ENCODE data around the gene IRAK3. TPM values are rescaled to one million over a fixed set of nuclear protein-coding genes. Genes with fewer than 3 reads are reported as not detected.

IRAK3 gene
- total RNA-seq, 2 donors from 2014 or later, result 3.3 to 3.6 TPM

DNA sequence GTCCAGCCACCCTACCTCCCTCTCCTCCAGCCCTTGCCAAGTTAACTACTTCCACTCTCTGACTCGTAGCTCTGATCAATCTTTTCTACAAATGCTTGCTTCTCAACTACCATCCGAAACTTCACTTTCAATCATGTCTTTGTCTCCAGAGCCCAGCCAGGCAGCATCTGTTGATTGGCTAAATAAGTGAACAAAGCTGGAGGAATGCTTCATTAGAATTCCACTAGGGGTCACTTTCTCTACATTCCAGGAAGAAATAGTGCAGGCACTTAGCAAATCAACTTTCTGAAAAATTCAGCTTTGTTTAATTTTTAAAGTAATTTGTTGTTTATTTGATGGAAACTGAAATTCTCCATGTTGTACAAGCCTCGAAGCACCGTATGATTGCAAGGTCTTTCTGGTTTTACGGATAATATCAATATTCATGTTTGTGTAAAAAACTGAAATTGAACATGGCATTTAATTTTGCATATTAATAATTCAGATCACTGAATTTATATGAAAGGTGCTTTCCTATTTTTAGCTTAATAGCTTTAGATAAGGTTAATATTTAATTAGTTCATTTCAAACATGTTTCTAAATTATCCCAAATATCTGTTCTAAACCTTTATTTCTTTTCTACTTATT, 80.9 kb downstream of the IRAK3 start:
- no peak for DNase-seq
- Histone ChIP-seq H3K27ac (no peak overlapping the region), H3K4me3 (no peak overlapping the region), H3K9me3 (no peaks in the 10 kb centered on the region), H3K4me1 (no peaks in the 10 kb centered on the region), H3K27me3 (no peaks in the 10 kb centered on the region), H3K36me3 (no peaks in the 10 kb centered on the region), H3K9ac (ENCODE audit: low read depth in 2 of 2, low read length in 2 of 2) (no peak overlapping the region)
- intact Hi-C loops (cut with DNase I), result loop anchor here (2.0 to 5.0 kb wide), 2 partner anchors 139 to 422 kb away; no protein-coding TSS in a partner anchor
- TF ChIP-seq, protein P1, sequence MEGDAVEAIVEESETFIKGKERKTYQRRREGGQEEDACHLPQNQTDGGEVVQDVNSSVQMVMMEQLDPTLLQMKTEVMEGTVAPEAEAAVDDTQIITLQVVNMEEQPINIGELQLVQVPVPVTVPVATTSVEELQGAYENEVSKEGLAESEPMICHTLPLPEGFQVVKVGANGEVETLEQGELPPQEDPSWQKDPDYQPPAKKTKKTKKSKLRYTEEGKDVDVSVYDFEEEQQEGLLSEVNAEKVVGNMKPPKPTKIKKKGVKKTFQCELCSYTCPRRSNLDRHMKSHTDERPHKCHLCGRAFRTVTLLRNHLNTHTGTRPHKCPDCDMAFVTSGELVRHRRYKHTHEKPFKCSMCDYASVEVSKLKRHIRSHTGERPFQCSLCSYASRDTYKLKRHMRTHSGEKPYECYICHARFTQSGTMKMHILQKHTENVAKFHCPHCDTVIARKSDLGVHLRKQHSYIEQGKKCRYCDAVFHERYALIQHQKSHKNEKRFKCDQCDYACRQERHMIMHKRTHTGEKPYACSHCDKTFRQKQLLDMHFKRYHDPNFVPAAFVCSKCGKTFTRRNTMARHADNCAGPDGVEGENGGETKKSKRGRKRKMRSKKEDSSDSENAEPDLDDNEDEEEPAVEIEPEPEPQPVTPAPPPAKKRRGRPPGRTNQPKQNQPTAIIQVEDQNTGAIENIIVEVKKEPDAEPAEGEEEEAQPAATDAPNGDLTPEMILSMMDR (IDR thresholded peaks at IDR 0.05), result peak; percentile 59

DNA sequence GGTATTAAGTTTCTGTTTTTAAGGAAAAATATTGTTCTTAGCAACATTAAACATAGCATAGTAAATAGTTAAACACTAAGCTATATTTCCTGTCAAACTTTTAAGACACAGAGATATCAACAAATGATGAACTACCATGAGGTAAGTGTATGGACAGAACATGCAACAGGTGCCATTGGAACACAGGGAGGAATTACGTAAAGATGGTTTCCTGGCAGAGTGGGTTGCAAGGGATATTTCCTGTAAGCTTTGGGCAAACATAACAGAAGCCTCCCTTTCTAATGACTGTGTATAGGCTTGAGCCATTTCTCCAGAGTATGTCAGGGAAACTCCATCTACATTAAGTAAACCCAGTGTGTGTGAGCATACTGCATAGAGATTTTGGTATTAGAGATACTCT, 81.6 kb downstream of the IRAK3 start:
- Histone ChIP-seq H3K36me3 (no peaks in the 10 kb centered on the region), H3K9me3 (no peaks in the 10 kb centered on the region), H3K27me3 (no peaks in the 10 kb centered on the region), H3K9ac (ENCODE audit: low read depth in 2 of 2, low read length in 2 of 2) (no peak overlapping the region), H3K4me3 (no peak overlapping the region), H3K27ac (no peak overlapping the region), H3K4me1 (no peaks in the 10 kb centered on the region)
- TF ChIP-seq, protein P1 (IDR thresholded peaks at IDR 0.05), result no peak
- intact Hi-C loops (cut with DNase I), result loop anchor here (2.0 to 5.0 kb wide), 2 partner anchors 138 to 422 kb away; no protein-coding TSS in a partner anchor
- DNase-seq, result no peak

DNA sequence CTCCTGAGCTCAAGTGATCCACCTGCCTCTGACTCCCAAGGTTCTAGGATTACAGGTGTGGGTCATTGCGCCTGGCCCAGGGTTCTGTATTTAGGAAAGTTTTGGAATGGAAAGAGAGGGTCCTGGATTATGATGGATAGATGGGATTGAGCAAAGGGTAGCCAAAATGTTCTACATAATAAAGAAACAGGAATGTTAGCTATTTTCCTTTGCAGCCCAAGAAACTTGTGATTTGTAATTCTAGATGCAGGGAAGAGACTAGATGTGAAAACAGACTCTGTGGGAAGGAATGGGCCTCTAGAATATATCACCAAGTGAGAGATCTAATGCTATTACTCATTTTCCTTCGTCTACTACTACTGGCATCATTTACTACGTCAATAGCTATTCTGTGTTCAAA, 83.6 kb downstream of the IRAK3 start:
- intact Hi-C loops (cut with DNase I), result loop anchor here (5.0 kb wide), 1 partner anchor 420 kb away; no protein-coding TSS in a partner anchor
- DNase-seq, result no peak

DNA sequence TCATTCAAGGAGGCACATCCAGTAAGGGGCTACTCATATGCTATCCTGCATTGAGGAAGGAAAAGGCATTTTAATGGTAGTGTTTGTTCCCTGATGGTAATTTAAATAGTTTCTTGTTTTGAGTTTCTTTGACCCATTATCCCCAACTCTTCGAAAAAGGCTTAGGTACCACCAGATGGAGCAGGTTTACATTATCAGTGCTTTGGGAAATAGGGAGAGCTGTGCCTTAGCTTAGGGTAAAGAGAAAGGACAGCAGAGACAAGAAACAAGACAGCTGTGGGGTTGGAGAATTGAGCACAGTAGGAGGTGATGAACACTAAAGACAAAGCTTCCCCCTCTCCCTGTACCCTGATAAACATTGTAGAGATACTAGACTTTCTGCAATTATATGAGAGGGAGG, 84.1 kb downstream of the IRAK3 start:
- no peak overlapping the region for H3K27ac ChIP-seq
- H3K4me1 ChIP-seq, result no peaks in the 10 kb centered on the region
- H3K9ac ChIP-seq (ENCODE audit: low read depth in 2 of 2, low read length in 2 of 2), result no peak overlapping the region
- no peaks in the 10 kb centered on the region for H3K27me3 ChIP-seq
- H3K9me3 ChIP-seq, result no peaks in the 10 kb centered on the region
- TF ChIP-seq, protein P1 (IDR thresholded peaks at IDR 0.05), result no peak
- no peaks in the 10 kb centered on the region for H3K36me3 ChIP-seq
- H3K4me3 ChIP-seq, result no peak overlapping the region
- DNase-seq, result no peak
- intact Hi-C loops (cut with DNase I), result loop anchor here (5.0 kb wide), 1 partner anchor 419 kb away; no protein-coding TSS in a partner anchor

More for the DNA sequence above, 83.6 kb downstream of the IRAK3 start:
- no peaks in the 10 kb centered on the region for H3K9me3 ChIP-seq
- H3K27me3 ChIP-seq, result no peaks in the 10 kb centered on the region
- no peak overlapping the region for H3K27ac ChIP-seq
- TF ChIP-seq, protein P1 (IDR thresholded peaks at IDR 0.05), result no peak
- H3K4me1 ChIP-seq, result no peaks in the 10 kb centered on the region
- no peaks in the 10 kb centered on the region for H3K36me3 ChIP-seq
- H3K9ac ChIP-seq (ENCODE audit: low read depth in 2 of 2, low read length in 2 of 2), result no peak overlapping the region
- H3K4me3 ChIP-seq, result no peak overlapping the region

DNA sequence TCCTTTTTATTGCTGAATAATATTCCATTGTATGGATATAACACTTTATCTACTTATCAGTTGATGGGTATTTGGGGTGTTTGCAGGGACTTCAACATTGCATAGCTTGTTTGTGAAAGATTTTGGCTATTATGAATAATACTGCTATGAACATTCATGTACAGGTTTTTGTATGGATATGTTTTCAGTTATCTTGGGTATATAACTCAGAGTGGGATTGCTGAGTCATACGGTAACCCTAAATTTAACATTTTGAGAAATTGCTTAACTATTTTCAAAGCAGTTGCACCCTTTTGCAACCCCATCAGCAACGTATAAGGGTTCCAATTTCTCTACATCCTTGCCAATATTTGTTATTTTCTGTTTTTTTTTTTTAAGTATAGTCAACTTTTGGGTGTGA, 86.0 kb downstream of the IRAK3 start:
- no peak for DNase-seq
- Histone ChIP-seq H3K36me3 (no peaks in the 10 kb centered on the region), H3K27ac (no peak overlapping the region), H3K9me3 (no peaks in the 10 kb centered on the region), H3K4me3 (no peak overlapping the region), H3K4me1 (no peaks in the 10 kb centered on the region), H3K27me3 (no peaks in the 10 kb centered on the region), H3K9ac (ENCODE audit: low read depth in 2 of 2, low read length in 2 of 2) (no peak overlapping the region)
- intact Hi-C loops (cut with DNase I), result no loop called here
- TF ChIP-seq, protein P1 (IDR thresholded peaks at IDR 0.05), result no peak

Data from colonic mucosa (tissue), 4 donors.